A549 (cell line): ENCODE measurements around the gene USP17L25.
"Not testable (repeated sequence)": the region's sequence is repeated elsewhere in the genome, so short reads cannot be mapped to it uniquely, and the experiment has no call there.

ENCODE experiments used
- CTCF ChIP-seq: fragments of >200 bp; sonication (Bioruptor Twin); formaldehyde crosslinking; IDR thresholded peaks from 3 replicates; pipeline ENCODE4 v1.5.1; 2016
- POLR2A ChIP-seq: IDR thresholded peaks from 2 replicates; pipeline ENCODE4 v1.6.1; 2012; ENCODE audit warnings: mild to moderate bottlenecking, low read length
- ZFP36 ChIP-seq: fragments of 450-650 bp; IDR thresholded peaks from 2 replicates; pipeline ENCODE4 v1.6.1; 2014; ENCODE audit warnings: borderline replicate concordance; ENCODE audit not compliant: partially characterized antibody

DNA sequence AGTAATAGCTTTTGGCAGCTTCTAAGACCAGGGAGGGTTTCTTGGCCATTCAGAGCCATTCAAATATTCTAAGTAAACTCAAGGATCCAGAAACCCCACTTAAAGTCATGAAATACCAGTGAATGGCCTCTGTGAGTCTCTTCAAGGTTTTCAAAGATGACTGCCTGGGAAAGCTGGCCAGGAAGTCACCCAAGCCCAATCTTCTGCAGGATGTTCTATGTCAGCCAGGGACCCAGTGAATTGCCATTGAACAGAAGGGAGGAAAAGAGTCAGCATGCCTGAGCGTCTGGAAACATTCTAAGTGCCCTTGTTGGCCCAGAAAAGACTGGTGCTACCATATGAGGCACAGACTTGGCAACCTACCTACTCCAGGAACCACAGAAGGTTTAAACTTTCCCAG lies 50.2 kb downstream of the USP17L25 start:
- TF ChIP-seq POLR2A, ZFP36, CTCF: not testable (repeated sequence)
